WERI-Rb-1 (cell line): Measurements from ENCODE around the gene SPATA20.

ENCODE experiments used
- DNase-seq: peaks from one replicate; pipeline ENCODE4 v3.0.0-alpha.2; 2020
- H3K27ac ChIP-seq: fragments of 250-450 bp; sonication (Bioruptor Pico); 2 replicates; pipeline ENCODE4 v1.5.1; 2020; ENCODE audit warnings: mild to moderate bottlenecking, moderate library complexity
- H3K27me3 ChIP-seq: fragments of 250-450 bp; sonication (Bioruptor Pico); 2 replicates; pipeline ENCODE4 v1.5.1; 2021; ENCODE audit warnings: mild to moderate bottlenecking, low read depth, moderate library complexity; ENCODE audit not compliant: insufficient read depth, severe bottlenecking
- H3K36me3 ChIP-seq: fragments of 250-450 bp; sonication (Bioruptor Pico); 2 replicates; pipeline ENCODE4 v1.5.1; 2020; ENCODE audit warnings: mild to moderate bottlenecking, moderate library complexity
- H3K4me3 ChIP-seq: 2 replicates; pipeline ENCODE4 v1.5.1; 2011; ENCODE audit warnings: low read depth, mild to moderate bottlenecking, control low read depth, low read length
- H3K9me3 ChIP-seq: fragments of 250-450 bp; sonication (Bioruptor Pico); 2 replicates; pipeline ENCODE4 v1.5.1; 2021; ENCODE audit warnings: mild to moderate bottlenecking, moderate library complexity; ENCODE audit not compliant: severe bottlenecking
- CTCF ChIP-seq: IDR thresholded peaks from 2 replicates; pipeline ENCODE4 v1.5.1; 2011; ENCODE audit warnings: low read depth, mild to moderate bottlenecking, control low read depth, inconsistent platforms, low read length

The SPATA20 gene

DNA sequence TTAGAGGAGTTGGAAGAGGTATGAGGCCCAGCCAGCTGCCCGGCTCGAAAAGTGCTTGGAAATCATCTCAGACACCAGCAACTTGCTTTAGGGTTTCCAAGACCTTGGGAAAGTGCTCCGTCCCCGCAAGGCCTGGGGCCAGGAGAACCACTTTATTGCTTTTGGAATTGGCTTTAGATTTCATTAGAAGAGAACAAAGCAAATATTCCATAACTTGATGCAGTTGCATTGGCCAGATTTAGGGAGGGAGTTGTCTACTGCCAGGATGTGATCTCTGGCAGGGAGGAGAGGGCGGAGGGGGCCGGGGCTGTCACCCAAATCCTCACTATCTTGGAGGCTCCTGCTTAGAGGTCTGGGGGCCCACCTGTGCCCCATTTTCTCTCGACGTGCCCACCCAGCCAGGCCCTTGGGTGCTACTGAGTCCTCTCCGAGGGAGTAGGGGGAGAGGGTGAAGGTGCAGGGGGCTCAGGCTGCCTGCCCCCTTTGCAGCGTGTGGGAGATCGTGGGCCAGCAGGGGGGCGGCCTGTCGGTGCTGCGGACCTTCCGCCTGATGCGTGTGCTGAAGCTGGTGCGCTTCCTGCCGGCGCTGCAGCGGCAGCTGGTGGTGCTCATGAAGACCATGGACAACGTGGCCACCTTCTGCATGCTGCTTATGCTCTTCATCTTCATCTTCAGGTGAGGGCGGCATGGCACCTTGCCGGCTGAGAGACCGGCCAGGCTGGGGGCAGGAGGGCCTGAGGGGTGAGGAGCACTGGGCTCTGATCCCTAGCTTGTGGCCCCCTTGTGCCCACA lies 44.2 kb downstream of the SPATA20 start:
- H3K27ac ChIP-seq, result peak overlapping the region; percentile 95
- TF ChIP-seq CTCF, result no peak
- H3K4me3 ChIP-seq, result no peak overlapping the region
- no peak for DNase-seq
- H3K9me3 ChIP-seq, result no peaks in the 10 kb centered on the region
- H3K36me3 ChIP-seq, result peaks cover 77% of the 10 kb centered on the region
- no peaks in the 10 kb centered on the region for H3K27me3 ChIP-seq

GRCh38 chr17:50593321-50593720 lies 46.3 kb downstream of the SPATA20 start:
- TF ChIP-seq CTCF, result no peak
- Histone ChIP-seq H3K4me3 (peak overlapping the region; percentile 7), H3K27me3 (no peaks in the 10 kb centered on the region), H3K36me3 (peaks cover 80% of the 10 kb centered on the region), H3K27ac (peak overlapping the region; percentile 93), H3K9me3 (no peaks in the 10 kb centered on the region)
- peak; percentile 99 for DNase-seq

- no peak for TF ChIP-seq CTCF
- no peaks in the 10 kb centered on the region for H3K27me3 ChIP-seq
- DNase-seq, result no peak
- no peak overlapping the region for H3K4me3 ChIP-seq
- peak overlapping the region; percentile 93 for H3K27ac ChIP-seq
- H3K36me3 ChIP-seq, result peaks cover 89% of the 10 kb centered on the region
- no peaks in the 10 kb centered on the region for H3K9me3 ChIP-seq
These were observed 47.3 kb downstream of the SPATA20 start for GRCh38 chr17:50594128-50594823.

DNA sequence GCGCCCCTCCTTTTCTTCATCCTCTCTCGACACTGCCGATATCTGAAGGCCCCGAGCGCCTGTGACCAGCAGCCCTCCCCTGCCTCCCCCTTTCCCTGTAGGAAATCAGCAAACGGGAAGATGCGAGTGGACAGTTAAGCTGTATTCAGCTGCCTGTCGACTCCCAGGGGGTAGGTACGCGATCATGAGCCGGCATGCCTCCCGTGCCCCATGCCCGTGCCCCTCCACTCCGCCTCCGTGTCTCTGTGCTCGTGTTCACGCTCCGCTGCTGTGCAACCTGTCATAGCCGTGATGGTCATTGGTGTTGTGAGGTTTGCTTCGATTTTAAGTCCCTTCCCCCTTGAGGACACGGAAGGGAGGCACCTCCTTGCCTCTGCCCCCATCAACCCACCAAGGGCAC lies 47.9 kb downstream of the SPATA20 start:
- DNase-seq, result no peak
- no peak for TF ChIP-seq CTCF
- Histone ChIP-seq H3K36me3 (peaks cover 96% of the 10 kb centered on the region), H3K4me3 (no peak overlapping the region), H3K27me3 (no peaks in the 10 kb centered on the region), H3K27ac (peak overlapping the region; percentile 93), H3K9me3 (no peaks in the 10 kb centered on the region)

DNA sequence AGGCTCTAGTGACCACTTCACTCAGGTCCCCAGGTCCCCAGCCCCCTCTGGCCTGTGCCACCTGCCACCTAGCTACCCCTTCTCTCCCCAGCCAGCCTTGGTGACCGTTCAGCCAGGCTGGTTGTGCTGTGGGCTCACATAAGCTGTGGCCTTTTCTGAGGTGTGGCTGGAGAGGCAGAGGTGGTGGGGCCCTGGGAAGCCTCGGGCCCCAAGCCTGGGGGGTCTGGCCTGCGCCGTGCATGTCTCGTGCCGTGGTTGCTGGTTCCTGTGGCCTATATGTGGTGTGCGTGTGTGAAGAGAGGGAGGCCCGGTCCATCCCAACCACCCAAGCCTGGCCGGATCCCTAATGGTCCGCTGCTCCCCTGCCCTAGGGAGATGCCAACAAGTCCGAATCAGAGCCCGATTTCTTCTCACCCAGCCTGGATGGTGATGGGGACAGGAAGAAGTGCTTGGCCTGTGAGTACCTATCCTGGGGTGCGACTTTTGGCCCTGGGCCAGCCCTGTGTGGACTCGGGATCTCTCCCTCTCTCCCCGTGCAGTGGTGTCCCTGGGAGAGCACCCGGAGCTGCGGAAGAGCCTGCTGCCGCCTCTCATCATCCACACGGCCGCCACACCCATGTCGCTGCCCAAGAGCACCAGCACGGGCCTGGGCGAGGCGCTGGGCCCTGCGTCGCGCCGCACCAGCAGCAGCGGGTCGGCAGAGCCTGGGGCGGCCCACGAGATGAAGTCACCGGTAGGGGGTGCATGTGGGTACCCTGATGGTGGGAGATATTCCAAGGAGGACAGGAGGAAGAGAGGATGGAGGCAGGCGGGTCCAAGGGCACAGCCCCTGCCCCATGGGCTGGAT lies 49.4 kb downstream of the SPATA20 start:
- DNase-seq, result no peak

More for the DNA sequence above, 49.4 kb downstream of the SPATA20 start:
- Histone ChIP-seq H3K27me3 (no peaks in the 10 kb centered on the region), H3K9me3 (no peaks in the 10 kb centered on the region), H3K27ac (peak overlapping the region; percentile 10; the same call in 1 of the 2 replicates), H3K4me3 (no peak overlapping the region), H3K36me3 (peaks cover 94% of the 10 kb centered on the region)
- TF ChIP-seq CTCF, result no peak
